NCI-H2029 treated with DMSO at 0.1 percent for 48 hours (cell line): ENCODE measurements around the gene CHST1.

Source experiments
- DNase-seq: peaks from one replicate; lab custom pipeline; 2025; lab: John Stamatoyannopoulos, UW

Gene CHST1

DNA sequence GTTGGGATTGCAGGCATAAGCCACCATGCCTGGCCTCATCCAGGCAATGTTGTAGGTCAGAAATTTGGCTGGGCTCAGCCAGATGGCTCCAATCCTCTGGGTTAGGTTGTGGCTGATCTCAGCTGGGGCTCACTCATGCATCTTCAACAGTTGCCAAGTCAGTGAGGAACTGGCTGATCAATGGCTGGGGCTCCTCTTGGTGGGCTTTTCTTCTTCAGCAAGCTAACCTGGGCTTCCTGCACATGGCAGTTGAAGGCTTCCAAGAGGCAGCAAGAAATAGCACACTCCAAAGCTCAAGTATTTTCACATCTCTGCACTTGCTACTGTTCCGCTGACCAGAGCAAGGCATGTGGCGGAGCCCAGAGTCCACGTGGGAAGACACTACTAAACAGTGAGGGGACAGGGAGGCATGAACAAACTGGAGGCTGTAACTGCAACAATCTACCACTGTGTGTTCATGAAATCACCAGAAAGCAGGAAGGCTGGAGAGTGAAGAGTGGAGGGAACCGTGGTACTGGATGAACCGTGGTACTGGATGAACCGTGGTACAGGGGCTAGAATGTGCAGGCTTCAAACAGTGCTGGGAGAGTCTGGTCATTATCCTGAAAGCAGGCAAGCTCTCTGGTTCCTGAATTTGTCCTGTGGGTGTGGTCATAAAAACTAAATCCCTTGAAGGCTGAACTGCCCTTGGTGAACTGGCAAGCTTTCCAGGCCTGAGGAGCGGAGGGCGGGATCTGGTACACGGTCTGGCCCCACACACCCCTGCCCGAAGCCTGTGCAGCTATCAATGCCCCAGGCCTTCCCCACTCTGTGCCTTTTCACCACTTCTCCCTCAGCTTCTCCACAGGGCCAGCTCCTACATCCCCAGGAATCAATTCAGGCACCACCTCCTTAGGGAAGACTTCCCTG is 20.2 kb downstream of the CHST1 start:
- no peak for DNase-seq

DNA sequence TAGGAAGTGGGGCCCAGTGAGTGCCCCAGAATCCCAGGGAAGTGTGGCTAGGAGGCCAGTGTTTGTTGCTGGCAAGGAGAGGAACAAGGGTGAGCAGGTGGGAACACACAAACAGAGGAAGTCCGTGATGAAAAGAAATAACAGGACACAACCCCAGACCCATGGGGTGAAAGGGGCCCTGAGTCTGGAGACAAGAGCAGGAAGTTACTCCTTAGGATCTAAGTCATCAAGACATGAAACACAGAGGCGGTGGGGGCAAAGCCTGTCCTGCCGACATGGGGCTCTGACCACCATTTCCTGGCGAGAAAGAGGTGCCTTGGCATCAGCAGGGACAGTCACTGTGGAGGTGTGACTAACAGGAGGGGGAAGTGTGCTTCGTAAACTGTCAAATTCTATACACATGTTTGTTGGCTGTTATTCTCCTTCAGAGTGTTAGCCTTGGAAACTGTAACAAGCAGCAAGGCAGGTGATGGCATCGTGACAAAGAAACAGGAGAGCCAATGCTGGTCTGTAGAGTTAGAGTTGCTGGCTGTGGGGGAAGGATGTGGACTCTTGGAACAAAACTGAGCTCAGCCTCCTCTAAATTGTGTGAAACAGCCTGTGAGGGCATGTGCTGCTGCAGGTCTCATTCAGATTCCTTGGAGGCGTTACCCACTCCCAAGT is 21.7 kb downstream of the CHST1 start:
- DNase-seq, result peak; percentile 16

DNA sequence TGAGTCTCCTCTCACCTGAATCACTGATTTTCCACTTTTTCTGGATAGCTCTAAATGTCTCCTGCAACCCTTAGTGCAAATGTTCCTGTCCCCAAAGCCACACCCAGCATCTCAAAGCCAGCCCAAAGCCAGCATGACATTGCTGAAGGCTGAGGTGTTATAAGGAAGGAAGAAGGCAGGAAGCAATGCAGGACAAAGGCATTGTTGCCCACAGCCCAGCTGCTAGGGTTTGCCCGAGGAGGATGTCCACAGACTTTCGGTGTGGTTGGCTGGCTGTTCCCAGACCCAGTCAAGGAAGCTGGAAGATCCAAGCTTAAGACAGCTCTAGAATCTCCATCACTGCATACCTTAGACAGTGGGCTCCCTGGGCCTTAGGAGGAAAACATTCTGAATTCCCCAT is 23.5 kb downstream of the CHST1 start:
- no peak for DNase-seq

DNA sequence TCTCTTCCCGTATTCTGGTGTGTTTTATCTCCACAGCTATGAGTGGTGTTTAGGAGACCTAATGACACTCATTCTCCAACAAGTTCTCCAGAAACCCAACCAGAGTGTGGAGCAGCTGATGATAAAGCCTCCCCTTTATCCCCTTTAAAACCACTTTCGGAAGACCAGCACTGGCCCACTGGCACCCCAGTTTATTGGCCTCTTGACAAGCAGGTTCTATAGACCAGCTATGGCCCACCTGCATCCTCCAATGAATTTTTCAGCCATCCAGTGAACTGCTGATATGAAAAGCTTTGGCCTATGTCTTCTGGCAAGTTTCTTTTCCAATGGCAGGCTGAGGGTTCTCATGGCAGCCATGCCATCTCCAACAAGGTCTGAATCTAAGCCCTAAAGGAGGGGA is 27.4 kb downstream of the CHST1 start:
- DNase-seq, result no peak

DNA sequence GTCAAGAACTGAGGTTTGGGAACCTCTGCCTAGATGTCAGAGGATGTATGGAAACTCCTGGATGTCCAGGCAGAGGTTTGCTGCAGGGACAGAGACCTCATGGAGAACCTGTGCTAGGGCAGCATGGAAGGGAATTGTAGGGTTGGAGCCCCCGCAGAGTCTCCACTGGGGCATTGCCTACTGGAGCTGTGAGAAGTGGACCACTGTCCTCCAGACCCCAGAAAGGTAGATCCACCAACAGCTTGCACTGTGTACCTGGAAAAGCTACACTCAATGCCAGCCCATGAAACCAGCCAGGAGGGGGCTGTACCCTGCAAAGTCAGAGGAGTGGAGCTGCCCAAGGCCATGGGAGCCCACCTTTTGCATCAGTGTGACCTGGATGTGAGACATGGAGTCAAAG is 29.5 kb downstream of the CHST1 start:
- no peak for DNase-seq

DNA sequence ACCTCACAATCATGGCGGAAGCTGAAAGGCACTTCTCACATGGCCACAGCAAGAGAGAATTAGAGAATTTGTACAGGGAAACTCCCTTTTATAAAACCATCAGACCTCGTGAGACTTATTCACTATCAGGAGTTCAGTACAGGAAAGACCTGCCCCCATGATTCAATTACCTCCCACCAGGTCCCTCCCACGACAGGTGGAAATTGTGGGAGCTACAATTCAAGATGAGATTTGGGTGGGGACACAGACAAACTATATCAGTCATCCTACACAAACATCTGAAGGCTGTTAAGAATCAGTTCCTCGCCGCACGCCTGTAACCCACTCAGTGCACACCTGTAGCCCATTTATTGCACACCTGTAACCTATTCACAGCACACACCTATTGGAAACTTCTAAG is 39.8 kb downstream of the CHST1 start:
- no peak for DNase-seq

DNA sequence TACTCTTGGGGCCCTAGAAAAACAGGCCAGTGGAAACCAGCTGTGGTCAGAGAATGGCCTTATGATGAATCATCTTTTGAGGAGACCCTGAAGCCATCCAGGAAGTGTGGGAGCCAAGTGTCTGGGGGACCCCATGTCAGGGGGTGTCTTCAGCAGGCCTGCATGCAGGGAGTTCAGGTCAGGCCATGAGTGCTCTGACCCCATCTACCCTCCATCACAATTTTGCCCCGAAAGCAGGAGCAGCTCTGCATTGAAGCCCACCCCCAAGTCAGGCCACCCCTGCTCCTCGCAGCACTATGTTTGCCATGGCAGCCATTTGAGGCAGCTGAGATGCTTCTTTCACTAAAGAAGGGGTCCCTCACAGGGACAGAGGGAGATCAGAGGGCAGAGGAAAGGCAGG is 41.3 kb downstream of the CHST1 start:
- DNase-seq, result no peak

DNA sequence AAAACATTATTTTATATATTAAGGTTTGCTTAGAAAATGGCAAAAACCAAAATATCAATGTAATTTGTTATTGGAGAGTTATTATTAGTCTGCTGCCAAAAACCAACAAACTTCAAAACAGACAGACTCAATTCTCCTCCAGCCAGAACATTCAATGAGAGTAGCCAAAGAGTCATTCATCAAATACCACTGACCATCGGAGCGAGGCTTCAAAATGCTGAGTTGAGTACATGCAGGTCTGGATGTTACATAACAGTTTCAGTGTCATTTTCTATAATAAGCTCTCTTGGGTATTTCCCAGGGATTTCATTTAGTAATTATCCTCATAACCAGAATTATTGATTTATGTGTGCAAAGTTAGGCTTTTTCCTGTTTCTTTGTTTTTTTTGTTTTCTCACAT is 42.6 kb downstream of the CHST1 start:
- DNase-seq, result no peak

DNA sequence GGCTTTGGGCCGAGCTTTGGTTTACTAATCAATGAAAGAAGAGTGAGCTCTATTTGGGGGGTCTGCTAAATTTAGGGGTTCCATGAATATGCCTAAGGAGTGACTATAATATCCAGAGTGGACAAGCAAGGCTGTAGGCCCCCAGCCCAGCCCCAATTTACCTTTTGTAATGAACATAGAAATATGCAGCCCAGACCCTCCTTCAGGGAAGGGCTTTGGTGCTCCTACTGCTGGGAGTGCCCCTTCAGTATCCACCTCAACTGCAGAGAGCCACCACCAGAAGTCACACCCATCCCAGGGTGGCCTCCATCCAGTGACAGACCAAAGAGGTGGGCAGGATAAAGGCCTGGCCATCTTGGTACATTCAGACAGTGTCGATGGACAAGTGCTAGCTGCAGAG is 43.1 kb downstream of the CHST1 start:
- DNase-seq, result no peak

DNA sequence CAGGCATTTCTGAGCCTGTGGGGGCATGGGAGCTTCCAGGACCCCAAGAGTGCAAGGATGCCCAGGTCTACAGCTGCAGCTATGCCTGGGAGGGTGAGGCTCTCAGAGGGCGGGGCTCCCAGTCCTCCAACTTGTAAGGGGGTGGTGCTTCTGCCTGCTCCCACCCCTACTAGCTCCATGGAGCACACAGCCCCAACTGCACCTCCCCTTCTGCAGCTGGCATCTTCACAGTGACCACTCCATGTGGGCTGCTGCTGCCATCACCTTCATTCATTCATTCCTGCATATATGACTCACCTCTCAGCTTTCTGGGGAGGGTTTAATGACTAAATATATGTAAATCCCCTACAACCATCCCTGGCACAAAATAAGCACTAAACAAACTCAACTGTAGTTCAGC is 43.8 kb downstream of the CHST1 start:
- no peak for DNase-seq

DNA sequence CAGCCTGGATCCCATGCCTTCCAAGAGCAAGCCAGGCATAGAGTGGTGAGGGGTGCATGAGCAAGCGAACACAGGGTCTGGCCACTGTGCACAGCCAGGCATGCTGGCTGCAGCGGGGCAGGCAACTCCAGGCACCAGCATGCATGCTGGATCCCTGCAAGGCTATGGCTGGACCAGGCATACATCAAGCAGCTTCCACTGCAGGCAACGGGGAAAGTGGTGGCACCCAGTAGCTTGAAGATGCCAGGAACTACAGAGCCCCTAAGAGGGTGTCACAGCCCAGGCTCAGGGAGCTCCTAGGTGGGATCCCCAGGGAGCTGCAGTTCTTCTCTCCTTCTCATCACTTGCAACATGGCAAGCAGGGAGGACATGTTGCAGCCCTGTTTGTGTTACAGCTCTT is 45.2 kb downstream of the CHST1 start:
- no peak for DNase-seq

DNA sequence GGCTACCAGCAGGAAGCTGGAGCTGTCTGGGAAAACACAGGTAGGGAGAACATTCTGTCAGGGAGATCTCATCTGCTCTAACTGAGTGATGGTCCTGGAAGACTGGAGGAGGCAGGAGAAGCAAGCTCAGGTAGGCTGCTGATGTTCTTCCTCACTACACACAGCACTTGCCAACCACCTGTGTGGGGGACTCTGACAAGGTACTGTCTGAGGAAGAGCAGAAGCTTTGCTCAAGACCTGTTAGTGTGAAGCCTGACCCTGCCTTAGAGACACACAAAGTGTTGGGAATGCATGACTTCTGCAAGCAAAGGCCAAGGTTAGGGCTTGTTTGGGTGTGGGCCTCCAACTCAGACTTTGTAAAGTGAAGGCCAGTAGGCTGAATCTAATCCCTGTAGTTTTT is 46.5 kb downstream of the CHST1 start:
- DNase-seq, result no peak

DNA sequence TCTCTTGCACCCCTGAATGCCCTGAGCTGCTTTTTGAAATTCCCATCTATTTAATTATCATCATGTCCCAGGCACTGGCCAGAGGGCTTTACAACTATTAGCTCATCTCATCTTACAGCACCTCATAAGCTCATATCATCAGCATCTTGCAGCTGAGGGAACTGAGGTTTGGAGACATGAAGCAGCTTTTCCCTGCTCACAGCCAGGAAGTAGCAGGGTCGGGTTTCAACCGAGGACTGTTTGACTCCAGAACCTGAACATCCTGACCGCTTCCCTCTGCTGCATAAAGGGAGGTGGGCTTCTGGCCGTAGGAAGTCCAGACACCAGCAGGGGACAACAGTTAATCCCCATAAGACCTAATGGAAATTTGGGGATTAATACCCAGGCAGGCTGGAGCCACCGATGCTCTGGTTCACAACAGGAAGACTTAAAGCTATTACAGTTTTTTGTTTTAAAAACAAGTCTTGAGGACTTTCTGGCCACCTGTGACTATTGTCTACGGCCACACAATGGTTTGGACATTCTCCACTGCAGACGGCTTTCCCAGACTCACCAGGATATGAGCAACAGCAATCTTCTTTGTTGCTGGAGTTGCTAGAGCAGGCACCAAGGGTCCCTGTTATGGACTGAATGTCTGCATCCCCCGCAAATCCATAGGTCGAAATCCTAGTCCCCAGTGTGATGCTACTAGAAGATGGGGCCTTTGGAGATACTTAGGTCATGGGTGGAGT is 47.4 kb downstream of the CHST1 start:
- no peak for DNase-seq

DNA sequence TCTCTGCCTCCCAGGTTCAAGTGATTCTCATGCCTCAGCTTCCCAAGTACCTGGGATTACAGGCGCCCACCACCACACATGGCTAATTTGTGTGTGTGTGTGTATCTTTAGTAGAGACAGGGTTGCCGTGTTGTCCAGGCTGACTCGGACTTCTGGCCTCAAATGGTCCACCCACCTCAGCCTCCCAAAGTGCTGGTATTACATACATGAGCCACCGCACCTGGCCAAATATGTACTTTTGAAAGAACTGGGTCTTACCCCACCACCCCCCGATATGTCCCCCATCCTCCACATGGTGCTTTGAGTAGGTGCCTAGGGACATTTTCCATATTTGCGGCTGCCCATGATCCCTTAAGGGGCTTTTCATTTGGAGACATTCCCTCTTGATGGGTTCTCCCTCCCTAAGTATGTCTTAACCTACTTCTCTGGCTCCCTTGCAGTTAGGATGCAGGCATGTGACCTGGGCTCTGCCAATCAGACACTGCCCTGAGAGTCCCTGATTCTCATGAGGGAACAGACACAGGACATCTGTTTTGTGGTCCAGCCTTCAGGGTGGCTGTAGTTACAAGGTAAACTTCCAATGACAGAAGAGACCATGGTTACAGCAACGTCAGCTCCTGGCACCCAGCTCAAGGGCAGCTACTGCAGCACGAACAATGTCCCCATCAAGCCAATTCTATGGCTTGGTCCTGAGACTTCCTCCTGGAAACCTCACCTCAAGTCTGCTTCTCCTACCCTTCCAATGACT is 48.4 kb downstream of the CHST1 start:
- DNase-seq, result no peak

DNA sequence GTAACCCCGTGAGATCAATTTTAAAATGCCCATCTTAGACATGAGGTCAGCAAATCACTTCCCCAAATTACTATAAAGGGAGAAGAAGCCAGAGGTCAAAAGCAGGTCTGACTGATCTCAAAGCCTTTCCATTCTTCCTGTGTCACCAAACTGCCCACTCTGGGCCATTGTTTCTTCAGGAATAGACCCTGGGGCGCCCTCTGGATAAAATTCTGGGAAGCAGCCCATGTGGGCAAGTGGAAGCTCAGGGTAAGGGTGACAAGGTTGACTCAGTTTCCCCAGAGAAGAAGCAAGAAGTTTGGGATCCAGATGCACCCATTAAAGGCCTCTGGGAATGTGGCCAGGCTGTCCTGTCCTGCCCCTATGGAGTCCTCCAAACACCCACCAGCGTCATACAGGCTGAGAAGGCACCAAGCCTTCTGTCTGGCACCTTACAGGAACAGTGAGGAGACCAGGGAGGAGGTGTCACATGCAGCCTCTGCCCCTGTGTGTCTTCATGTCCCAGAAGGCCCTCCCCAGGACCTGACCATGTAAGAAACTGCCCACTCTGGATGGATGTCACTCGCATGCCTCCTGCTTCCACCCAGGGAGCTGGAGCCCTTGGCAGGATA is 50.1 kb downstream of the CHST1 start:
- DNase-seq, result no peak

DNA sequence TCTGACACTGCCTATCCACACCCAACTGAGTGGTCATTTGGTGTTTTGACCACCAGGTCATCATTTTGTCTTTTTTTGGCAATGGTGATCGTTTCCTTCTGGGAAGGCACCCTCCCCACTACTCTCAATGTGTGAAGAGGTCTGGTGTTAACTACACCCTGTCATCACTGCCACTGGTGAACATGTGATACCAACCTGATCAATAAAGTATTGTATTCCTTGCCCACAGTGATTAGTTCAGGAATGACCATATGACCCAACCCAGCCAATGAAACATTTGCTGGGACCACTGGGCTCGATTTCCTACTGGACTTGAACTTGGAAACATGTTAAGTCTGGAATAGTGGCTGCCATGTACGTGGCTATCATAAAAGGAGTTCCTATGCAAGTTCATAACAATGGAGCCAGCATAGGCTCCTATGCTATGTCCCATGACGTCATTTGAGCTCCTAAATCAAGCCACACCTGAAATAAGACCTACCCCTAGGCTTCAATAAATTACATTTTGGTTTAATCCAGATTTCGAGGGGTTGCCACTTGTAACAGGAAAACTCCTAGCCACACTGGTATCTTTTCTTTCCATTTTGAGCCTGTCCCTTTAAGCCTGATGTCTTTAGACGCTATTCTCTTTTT is 51.1 kb downstream of the CHST1 start:
- no peak for DNase-seq

DNA sequence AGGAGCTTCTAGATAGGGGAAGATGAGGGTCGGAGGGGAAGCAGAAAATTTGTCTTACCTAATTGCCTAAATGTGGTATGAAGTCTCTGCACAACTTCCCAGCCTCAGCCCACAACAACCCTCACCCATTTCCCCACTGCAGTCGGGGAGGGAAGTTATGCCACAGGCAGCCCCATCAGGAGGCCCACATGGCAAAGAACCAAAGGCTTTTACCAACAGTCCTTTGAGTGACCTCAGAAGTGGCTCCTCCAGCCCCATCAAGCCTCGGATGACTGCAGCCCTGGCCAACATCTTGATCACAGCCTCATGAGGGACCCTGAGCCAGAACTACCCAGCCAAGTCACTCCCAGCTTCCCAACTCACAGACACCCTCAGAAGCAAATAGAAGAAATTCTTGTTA is 54.8 kb downstream of the CHST1 start:
- peak; percentile 1 for DNase-seq

DNA sequence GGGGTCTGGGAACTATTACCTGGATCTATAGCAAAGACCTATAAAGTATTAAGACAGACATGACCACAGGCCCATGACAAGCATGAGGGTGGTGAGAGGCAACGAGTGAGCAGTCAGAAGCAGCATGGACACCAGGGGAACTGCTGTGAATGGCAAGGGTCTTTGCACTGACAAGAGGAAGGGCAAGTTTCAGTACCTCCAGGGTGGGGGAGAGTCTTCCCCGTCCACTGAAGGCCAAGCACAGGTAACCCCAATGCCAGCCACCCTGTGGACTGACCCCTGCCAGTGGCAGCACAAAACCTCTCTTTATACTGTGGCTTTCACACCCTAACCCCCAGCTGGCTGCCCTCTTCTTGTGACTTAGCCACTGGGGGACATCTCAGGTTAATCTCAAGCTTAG is 55.5 kb downstream of the CHST1 start:
- no peak for DNase-seq

DNA sequence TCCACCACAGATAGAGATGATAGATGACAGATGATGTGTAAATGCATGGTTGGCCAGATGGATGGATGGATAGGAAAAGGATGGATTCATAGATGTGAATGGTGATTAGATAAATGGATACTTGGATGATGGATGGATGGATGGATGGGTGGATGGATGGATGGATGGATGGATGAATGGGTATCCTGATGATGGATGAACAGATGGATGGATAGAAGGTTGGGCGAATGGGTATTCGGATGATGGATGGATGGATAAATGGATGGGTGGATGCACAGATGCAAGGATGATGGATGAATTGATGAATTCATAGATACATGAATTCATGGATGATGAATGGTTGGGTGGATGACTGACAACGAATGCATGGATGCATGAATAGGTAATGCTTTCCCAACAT is 56.1 kb downstream of the CHST1 start:
- no peak for DNase-seq

DNA sequence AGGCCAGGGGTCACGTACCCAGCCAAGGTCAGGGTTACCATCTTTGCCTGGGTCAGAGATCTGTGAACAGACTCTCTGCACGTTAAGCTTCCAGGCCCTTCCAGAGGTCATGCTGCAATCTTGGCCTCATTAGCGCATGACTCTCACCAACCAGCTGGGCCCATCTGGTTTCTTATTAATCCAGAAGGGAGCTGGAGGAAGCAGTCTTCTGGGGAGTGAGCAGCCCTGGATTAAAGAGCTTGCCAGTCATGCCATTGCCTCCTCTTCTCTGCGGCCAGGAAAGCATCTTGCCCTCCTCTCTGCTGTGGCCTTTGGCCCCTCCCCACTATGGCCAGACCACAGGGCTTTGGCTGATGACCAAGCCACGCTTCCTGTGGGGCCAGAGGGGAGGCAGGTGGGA is 57.4 kb downstream of the CHST1 start:
- no peak for DNase-seq

DNA sequence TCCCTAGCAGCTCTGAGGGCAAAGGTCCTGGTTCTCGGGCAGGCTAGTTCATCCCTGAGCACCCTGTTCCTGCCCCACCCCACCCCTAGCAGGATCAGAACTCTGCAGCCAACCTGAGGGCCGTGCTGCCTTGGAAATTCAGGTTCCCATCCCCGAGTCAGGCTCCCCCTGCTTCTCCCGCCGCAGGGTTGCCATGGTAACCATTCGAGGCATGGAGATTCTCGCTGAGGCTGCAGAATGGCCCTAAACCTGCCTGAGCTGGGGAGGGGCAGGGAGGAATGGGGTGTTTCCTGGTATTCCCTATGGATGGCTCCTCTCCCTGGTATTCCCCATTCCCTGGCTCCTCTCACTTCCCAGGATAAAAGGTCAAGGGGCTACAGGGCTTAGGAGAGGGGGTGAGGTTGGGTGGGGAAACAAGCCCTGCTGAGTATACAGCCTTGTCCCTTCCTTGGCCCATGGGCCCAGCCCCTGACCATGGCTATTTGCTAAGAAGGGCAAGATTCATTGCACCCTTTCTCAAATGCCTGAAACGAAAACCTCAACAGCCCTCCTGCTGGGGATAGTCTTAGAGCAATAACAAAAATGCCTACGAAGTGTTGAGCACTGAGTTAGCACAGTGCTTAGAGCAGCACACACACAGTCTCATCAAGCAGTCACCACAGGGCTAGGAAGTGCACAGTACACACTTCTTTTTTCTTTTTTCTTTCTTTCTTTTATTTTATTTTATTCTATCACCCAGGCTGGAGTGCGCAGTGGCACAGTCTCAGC is 58.7 kb downstream of the CHST1 start:
- no peak for DNase-seq
